ENCODE results near the gene ELF5.
A peak's percentile ranks its signal among the peaks of the same experiment; 100 is the strongest.

ELF5 gene

DNA sequence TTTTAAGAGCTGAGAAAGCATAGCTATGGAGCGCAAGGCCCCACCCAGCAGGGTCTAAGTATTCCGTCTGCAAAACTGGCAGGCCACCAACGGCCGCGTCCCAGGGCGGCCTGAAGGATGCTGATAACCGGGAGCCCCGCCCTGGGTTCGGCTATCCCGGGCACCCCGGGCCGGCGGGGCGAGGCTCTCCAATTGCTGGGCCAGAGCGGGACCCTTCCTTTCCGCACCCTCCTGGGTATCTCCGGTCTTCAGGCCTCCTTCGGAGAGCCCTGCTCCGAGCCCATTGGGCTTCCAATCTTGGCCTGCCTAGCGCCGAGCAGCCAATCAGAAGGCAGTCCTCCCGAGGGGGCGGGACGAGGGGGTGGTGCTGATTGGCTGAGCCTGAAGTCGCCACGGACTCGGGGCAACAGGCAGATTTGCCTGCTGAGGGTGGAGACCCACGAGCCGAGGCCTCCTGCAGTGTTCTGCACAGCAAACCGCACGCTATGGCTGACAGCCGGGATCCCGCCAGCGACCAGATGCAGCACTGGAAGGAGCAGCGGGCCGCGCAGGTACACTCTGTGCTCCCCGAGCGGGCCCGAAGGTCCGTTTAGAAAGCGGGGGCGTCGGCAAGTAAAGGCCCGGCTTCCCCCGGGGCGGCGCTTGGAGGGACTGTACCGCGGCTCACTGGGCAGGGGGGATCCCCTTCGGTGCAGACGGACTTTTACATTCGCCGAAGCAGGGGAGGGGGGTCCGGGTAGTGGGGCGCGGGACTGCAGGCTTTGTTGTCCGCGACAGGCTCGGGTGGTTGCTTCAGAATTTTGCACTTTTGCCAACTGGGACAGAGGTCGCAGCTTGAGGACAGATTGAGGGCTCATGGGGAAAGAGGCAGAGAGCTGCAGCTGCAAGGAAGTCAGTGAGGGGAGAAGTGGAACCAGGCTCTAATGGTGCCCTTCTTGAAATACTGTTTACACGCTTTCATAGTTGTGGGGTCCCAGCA, 74.8 kb downstream of the ELF5 start, which contains the start of gene CAT (continued):
- TF ChIP-seq, protein P1, sequence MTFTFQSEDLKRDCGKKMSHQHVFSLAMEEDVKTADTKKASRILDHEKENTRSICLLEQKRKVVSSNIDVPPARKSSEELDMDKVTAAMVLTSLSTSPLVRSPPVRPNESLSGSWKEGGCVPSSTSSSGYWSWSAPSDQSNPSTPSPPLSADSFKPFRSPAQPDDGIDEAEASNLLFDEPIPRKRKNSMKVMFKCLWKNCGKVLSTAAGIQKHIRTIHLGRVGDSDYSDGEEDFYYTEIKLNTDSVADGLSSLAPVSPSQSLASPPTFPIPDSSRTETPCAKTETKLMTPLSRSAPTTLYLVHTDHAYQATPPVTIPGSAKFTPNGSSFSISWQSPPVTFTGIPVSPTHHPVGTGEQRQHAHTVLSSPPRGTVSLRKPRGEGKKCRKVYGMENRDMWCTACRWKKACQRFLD (tag by site-specific recombination; IDR thresholded peaks at IDR 0.05) = no peak
- TF ChIP-seq ZNF571 (tag by site-specific recombination; IDR thresholded peaks at IDR 0.05) (no peak), ZEB2 (tag by site-specific recombination; IDR thresholded peaks at IDR 0.05) (peak; percentile 72), ZNF138 (tag by site-specific recombination; IDR thresholded peaks at IDR 0.05; ENCODE audit: borderline replicate concordance) (no peak), BCL11A (tag by site-specific recombination; IDR thresholded peaks at IDR 0.05; ENCODE audit: low read depth) (no peak), SETDB1 (IDR thresholded peaks at IDR 0.05; ENCODE audit: insufficient read length, low read length) (no peak), SALL2 (tag by site-specific recombination; IDR thresholded peaks at IDR 0.05; ENCODE audit: borderline replicate concordance) (no peak), ZNF10 (tag by site-specific recombination; IDR thresholded peaks at IDR 0.05) (peak; percentile 79), ZNF654 (tag by site-specific recombination; IDR thresholded peaks at IDR 0.05; ENCODE audit: low read depth) (no peak), ZNF610 (tag by site-specific recombination; IDR thresholded peaks at IDR 0.05; ENCODE audit: borderline replicate concordance) (0 out of 2 replicates have a peak, but pooled peaks have one; percentile 47), ZNF777 (tag by site-specific recombination; IDR thresholded peaks at IDR 0.05; ENCODE audit: borderline replicate concordance) (0 out of 2 replicates have a peak, but pooled peaks have one; percentile 36), ZNF132 (tag by site-specific recombination; IDR thresholded peaks at IDR 0.05; ENCODE audit: borderline replicate concordance) (no peak), GLI4 (tag by site-specific recombination; IDR thresholded peaks at IDR 0.05) (no peak), ZNF701 (tag by site-specific recombination; IDR thresholded peaks at IDR 0.05) (no peak), ZNF248 (tag by site-specific recombination; IDR thresholded peaks at IDR 0.05) (no peak), ZNF214 (tag by site-specific recombination; IDR thresholded peaks at IDR 0.05; ENCODE audit: borderline replicate concordance) (no peak), ZNF37A (tag by site-specific recombination; IDR thresholded peaks at IDR 0.05) (no peak), ZNF76 (tag by site-specific recombination; IDR thresholded peaks at IDR 0.05; ENCODE audit: borderline replicate concordance, low read depth) (peak; percentile 65), ZNF416 (tag by site-specific recombination; IDR thresholded peaks at IDR 0.05) (no peak), ZNF585B (tag by site-specific recombination; IDR thresholded peaks at IDR 0.05) (no peak), ZNF776 (tag by site-specific recombination; IDR thresholded peaks at IDR 0.05; ENCODE audit: borderline replicate concordance) (no peak), ZSCAN23 (tag by site-specific recombination; IDR thresholded peaks at IDR 0.05) (no peak), ZNF747 (tag by site-specific recombination; IDR thresholded peaks at IDR 0.05) (no peak), REPIN1 (tag by site-specific recombination; IDR thresholded peaks at IDR 0.05; ENCODE audit: low read depth) (no peak), ZFP41 (tag by site-specific recombination; IDR thresholded peaks at IDR 0.05; ENCODE audit: borderline replicate concordance) (no peak), ZXDB (tag by site-specific recombination; IDR thresholded peaks at IDR 0.05) (peak; percentile 81), ZBTB20 (tag by site-specific recombination; IDR thresholded peaks at IDR 0.05) (peak; percentile 97), ZNF629 (tag by site-specific recombination; IDR thresholded peaks at IDR 0.05) (no peak; the same call in 1 of the 2 replicates)
- TF ChIP-seq, protein P2, sequence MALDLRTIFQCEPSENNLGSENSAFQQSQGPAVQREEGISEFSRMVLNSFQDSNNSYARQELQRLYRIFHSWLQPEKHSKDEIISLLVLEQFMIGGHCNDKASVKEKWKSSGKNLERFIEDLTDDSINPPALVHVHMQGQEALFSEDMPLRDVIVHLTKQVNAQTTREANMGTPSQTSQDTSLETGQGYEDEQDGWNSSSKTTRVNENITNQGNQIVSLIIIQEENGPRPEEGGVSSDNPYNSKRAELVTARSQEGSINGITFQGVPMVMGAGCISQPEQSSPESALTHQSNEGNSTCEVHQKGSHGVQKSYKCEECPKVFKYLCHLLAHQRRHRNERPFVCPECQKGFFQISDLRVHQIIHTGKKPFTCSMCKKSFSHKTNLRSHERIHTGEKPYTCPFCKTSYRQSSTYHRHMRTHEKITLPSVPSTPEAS (tag by site-specific recombination; IDR thresholded peaks at IDR 0.05) = no peak
- TF ChIP-seq, protein P3, sequence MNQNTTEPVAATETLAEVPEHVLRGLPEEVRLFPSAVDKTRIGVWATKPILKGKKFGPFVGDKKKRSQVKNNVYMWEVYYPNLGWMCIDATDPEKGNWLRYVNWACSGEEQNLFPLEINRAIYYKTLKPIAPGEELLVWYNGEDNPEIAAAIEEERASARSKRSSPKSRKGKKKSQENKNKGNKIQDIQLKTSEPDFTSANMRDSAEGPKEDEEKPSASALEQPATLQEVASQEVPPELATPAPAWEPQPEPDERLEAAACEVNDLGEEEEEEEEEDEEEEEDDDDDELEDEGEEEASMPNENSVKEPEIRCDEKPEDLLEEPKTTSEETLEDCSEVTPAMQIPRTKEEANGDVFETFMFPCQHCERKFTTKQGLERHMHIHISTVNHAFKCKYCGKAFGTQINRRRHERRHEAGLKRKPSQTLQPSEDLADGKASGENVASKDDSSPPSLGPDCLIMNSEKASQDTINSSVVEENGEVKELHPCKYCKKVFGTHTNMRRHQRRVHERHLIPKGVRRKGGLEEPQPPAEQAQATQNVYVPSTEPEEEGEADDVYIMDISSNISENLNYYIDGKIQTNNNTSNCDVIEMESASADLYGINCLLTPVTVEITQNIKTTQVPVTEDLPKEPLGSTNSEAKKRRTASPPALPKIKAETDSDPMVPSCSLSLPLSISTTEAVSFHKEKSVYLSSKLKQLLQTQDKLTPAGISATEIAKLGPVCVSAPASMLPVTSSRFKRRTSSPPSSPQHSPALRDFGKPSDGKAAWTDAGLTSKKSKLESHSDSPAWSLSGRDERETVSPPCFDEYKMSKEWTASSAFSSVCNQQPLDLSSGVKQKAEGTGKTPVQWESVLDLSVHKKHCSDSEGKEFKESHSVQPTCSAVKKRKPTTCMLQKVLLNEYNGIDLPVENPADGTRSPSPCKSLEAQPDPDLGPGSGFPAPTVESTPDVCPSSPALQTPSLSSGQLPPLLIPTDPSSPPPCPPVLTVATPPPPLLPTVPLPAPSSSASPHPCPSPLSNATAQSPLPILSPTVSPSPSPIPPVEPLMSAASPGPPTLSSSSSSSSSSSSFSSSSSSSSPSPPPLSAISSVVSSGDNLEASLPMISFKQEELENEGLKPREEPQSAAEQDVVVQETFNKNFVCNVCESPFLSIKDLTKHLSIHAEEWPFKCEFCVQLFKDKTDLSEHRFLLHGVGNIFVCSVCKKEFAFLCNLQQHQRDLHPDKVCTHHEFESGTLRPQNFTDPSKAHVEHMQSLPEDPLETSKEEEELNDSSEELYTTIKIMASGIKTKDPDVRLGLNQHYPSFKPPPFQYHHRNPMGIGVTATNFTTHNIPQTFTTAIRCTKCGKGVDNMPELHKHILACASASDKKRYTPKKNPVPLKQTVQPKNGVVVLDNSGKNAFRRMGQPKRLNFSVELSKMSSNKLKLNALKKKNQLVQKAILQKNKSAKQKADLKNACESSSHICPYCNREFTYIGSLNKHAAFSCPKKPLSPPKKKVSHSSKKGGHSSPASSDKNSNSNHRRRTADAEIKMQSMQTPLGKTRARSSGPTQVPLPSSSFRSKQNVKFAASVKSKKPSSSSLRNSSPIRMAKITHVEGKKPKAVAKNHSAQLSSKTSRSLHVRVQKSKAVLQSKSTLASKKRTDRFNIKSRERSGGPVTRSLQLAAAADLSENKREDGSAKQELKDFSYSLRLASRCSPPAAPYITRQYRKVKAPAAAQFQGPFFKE (tag by site-specific recombination; IDR thresholded peaks at IDR 0.05; ENCODE audit: borderline replicate concordance) = no peak
- TF ChIP-seq, protein P4, sequence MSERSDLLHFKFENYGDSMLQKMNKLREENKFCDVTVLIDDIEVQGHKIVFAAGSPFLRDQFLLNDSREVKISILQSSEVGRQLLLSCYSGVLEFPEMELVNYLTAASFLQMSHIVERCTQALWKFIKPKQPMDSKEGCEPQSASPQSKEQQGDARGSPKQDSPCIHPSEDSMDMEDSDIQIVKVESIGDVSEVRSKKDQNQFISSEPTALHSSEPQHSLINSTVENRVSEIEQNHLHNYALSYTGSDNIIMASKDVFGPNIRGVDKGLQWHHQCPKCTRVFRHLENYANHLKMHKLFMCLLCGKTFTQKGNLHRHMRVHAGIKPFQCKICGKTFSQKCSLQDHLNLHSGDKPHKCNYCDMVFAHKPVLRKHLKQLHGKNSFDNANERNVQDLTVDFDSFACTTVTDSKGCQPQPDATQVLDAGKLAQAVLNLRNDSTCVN (tag by site-specific recombination; optimal IDR thresholded peaks at IDR 0.05) = peak; percentile 42
